Suprapubic skin (tissue), 3 donors: Measurements from ENCODE around the gene CDA.

Source experiments
- EP300 ChIP-seq: sonication (generic); formaldehyde crosslinking; IDR thresholded peaks from one replicate; pipeline ENCODE4 v1.6.1; 2017; ENCODE audit warnings: antibody characterized with exemption
- POLR2A ChIP-seq, 2 donors: fragments of 450-650 bp; IDR thresholded peaks; one replicate each; pipeline ENCODE4 v1.6.1; 2017; ENCODE audit warnings: antibody characterized with exemption in 2 of 2, mild to moderate bottlenecking in 2 of 2, moderate library complexity in 2 of 2
- TF ChIP-seq, protein P1 (sequence below), 2 donors: fragments of 200-600 bp in 1 of 2; fragments of 450-650 bp in 1 of 2; sonication (generic) in 1 of 2; IDR thresholded peaks; one replicate each; pipeline ENCODE4 v1.5.1; 2016 to 2019; ENCODE audit warnings: antibody characterized with exemption in 2 of 2, mild to moderate bottlenecking in 1 of 2, moderate library complexity in 1 of 2

DNA sequence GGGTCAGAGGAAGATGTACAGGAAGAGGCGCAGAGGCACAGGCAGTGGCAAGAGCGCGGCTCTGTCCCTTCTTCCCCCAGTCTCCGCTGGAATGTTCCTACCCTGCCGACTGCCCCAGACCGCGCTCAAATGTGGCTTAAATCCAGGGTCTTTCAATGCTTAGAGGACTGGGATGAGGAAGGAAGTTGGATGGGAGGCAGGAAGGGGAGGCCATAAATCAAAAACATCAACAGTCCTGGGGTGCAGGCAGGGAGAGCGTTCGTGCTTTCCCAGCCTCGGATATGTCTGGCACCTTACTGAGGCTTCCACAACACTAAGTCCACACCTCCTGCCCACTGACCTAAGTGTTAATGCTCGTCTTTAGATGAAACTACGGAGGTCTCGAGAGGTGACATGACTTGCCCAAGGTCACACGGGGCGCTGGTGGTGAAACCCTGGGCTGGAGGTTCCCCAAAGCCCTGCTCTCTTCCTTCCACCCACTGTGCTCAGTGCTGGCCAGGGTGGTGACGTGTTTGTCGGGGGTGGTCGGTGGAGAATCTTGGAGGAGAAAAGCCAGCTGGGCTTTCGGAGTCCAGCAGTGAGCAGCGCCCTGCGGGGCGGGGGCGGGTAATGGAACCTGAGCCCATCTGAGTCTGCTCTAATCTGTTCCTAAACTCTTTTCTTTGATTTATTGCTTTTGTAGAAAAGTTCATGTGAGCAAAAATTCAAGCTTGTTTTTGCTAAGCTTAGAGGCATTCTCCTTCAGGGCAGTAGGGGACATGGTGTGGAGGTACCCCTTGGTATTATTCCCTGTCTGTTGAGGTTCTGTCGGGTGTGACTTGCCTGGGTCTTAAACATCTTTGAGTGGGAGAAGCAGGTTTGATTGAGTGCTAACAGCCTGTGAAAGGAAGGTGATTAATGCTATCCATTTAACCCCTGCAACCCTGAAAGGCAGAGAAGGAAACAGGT lies 708 bp downstream of the CDA start:
- no peak for TF ChIP-seq POLR2A (IDR thresholded peaks at IDR 0.05)
- TF ChIP-seq, protein P1, sequence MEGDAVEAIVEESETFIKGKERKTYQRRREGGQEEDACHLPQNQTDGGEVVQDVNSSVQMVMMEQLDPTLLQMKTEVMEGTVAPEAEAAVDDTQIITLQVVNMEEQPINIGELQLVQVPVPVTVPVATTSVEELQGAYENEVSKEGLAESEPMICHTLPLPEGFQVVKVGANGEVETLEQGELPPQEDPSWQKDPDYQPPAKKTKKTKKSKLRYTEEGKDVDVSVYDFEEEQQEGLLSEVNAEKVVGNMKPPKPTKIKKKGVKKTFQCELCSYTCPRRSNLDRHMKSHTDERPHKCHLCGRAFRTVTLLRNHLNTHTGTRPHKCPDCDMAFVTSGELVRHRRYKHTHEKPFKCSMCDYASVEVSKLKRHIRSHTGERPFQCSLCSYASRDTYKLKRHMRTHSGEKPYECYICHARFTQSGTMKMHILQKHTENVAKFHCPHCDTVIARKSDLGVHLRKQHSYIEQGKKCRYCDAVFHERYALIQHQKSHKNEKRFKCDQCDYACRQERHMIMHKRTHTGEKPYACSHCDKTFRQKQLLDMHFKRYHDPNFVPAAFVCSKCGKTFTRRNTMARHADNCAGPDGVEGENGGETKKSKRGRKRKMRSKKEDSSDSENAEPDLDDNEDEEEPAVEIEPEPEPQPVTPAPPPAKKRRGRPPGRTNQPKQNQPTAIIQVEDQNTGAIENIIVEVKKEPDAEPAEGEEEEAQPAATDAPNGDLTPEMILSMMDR (IDR thresholded peaks at IDR 0.05): no peak
- TF ChIP-seq EP300: no peak
